ENCODE results near the gene DCST1. TPM values are rescaled to one million over a fixed set of nuclear protein-coding genes. Genes with fewer than 3 reads are reported as not detected.

Gene DCST1
- polyA plus RNA-seq, 4 donors, result 0.10 to 0.56 TPM; not detected in 2

DNA sequence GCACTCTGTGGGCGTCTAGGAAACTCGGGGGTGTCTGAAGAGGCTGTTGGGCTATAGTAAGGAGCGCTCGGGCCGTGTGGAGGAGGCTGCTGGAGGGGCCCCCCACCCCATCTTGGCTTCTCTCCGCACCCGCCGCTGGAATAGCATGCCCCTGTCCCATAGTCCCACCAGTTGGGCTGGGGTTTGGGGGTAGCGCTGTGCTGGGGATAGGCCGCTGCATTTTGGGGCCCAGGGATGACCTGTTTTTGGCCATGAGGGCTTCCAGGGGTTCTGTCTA lies 45.5 kb downstream of the DCST1 start:
- FAIRE-seq (no peak), DNase-seq (no peak)
- 2 to 5% (median 2%) methylated on average over 7 to 10 of the region's 10 CpGs for WGBS, 3 donors
- Histone ChIP-seq H3K4me3 (ENCODE audit: low read depth in 1 of 3, low read length in 3 of 3) (peak overlapping the region; percentile 16 to 56 (median 49)), H3K27me3 (ENCODE audit: control insufficient read depth in 3 of 3, insufficient read depth in 3 of 3, low read length in 3 of 3) (peaks cover 0 to 51% (median 24%) of the 10 kb centered on the region in 3 donors), H3K9me3 (ENCODE audit: control insufficient read depth in 2 of 2, insufficient read depth in 1 of 2, low read depth in 1 of 2, low read length in 1 of 2) (no peaks in the 10 kb centered on the region), H3K27ac (ENCODE audit: low read depth in 1 of 3, low read length in 2 of 3) (no peak overlapping the region), H3K36me3 (ENCODE audit: control insufficient read depth in 3 of 3, insufficient read depth in 2 of 3, low read depth in 1 of 3, low read length in 3 of 3) (no peaks in the 10 kb centered on the region), H3K4me1 (ENCODE audit: control insufficient read depth in 3 of 3, insufficient read depth in 2 of 3, low read depth in 1 of 3, low read length in 2 of 3) (peaks cover 5 to 66% (median 11%) of the 10 kb centered on the region in 3 donors)

DNA sequence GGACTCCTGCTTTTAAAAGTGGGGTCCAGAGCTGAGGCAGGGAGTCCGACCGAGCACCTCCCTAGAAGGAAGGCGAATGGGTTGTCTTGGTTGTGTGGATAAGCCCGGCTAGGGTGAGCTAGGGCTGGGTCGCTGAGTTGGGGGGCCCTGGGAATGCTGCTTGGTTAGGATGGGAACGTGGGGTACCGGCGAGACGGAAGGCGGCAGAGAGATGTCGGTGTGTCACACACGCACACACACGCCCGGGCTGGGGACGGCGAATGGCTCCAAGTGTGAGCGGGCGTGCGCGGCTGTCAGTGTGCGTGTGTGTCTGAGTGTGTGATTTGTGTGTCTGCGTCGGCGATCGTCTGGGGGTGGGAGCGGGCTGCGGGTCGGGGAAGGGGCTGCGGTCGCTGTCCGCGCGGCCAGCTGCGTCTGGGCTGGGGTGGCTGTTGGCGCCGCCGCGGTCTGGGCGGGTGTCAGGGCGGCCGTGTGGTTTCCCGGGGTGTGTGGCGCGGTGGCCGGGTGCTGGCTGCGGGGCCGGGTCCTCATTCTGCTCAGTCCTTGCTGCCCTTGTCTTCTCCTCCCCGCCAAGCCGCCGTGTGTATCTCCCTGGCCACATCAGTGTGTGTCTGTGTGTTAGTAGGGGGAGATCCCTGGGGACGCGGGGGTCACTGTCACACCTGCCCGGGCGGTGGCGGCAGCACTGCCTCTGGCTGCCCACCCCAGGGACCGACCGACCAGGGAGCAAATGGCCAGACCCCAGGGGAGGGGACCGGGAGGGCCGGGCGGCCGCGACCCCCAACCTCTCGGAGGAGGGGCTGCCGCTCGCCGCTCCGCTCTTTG lies 46.1 kb downstream of the DCST1 start:
- Histone ChIP-seq H3K4me1 (ENCODE audit: control insufficient read depth in 3 of 3, insufficient read depth in 2 of 3, low read depth in 1 of 3, low read length in 2 of 3) (peaks cover 5 to 71% (median 11%) of the 10 kb centered on the region in 3 donors), H3K9me3 (ENCODE audit: control insufficient read depth in 2 of 2, insufficient read depth in 1 of 2, low read depth in 1 of 2, low read length in 1 of 2) (no peaks in the 10 kb centered on the region), H3K36me3 (ENCODE audit: control insufficient read depth in 3 of 3, insufficient read depth in 2 of 3, low read depth in 1 of 3, low read length in 3 of 3) (no peaks in the 10 kb centered on the region), H3K27me3 (ENCODE audit: control insufficient read depth in 3 of 3, insufficient read depth in 3 of 3, low read length in 3 of 3) (peaks cover 0 to 53% (median 24%) of the 10 kb centered on the region in 3 donors), H3K4me3 (ENCODE audit: low read depth in 1 of 3, low read length in 3 of 3) (peak overlapping the region; percentile 16 to 56 (median 49)), H3K27ac (ENCODE audit: low read depth in 1 of 3, low read length in 2 of 3) (peak overlapping the region in 1 of 3 donors; percentile 20)
- no peak for FAIRE-seq
- WGBS, 3 donors, result 1 to 4% (median 1%) methylated on average over 41 to 67 of the region's 67 CpGs
- peak in 1 of 2 donors; percentile 55 for DNase-seq

DNA sequence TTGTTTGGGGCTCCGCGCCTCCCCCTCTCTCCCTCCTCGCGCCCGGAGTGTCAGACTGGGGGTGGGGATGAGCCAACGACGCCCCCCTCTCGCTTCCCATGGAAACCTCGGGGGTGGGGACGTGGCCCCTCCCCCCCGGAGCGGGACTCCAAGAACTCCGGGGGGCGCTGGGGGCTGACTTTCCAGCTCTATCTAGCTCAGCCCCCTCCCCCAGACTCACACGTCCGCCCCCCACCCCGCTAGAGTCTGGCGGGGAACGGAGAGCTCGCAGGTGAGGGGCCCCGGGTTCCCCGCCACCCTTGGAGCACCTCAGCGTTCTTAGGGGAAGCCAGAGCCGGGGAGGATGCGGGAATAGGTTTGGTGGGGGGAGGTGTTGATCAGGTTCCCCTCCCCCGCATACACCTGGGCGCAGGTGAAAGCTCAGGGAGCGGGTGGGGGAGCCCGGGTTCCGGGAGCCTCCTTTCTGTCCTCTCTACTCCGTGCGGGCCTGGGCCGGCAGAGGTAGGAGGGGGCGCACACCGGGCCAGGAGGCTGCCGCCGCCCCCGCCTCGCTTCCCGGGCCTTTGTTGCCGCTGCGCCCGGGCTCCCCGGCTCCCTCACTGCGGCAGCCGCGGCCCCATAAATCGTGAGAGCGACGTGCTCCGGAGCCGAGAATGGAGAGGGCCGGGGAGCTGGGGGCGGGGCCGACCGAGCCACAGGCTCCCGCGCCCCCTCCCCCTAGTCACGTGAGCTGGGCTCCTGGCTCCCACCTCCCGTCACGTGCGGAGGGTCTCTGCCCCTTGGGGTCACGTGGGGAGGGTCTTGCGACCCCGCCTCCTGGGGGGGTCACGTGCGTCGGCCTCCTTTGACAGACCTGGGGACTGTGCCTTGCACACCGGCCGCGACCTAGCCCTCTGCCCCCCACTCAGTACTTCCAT lies 46.9 kb downstream of the DCST1 start:
- 1% methylated on average over 45 to 71 of the region's 71 CpGs for WGBS, 3 donors
- DNase-seq, result peak; percentile 27 to 80
- H3K27me3 ChIP-seq (ENCODE audit: control insufficient read depth in 3 of 3, insufficient read depth in 3 of 3, low read length in 3 of 3), result peaks cover 0 to 53% (median 24%) of the 10 kb centered on the region in 3 donors

DNA sequence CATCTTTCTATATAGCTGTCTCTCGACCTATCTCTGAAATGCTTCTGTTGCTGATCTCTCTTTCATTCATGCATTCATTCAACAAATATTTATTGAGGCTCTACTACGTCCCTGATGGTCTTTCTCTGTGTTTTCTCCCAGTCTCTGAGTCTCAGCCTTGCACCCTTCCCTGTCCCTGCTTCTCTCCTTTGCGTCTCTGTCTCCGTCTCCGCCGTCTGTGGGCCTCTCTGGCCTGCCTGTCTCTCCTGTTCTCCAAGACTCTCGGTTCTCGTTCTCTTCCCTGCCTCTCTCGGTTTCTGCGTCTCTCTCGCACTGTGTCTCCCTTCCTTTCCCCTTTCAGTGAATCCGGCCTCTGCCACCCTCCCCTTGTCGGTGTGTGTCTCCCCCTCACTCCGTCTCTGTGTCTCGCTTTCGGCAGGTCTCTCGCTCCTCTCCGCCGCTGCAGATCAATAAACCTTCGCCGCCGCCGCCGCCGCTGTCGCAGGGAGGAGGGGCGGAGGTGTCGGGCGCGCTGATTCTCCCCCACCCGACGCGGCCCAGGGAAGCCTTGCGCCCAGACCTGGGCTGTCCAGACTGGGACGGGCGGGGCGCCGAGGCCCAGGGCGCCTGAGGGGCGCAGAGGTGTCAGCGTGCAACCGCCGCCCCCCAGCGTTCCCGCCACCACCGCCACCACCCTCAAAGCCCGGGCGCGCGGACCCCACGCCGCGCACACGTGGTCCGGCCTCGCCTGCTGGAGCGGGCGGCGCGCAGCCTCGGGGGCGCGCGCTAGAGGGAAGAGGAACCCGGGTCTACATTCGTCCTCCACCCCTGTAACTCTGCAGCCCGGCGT lies 48.1 kb downstream of the DCST1 start:
- 1 to 2% (median 1%) methylated on average over 42 to 68 of the region's 68 CpGs for WGBS, 3 donors
- peaks cover 0 to 6% (median 0%) of the 10 kb centered on the region in 3 donors for H3K36me3 ChIP-seq (ENCODE audit: control insufficient read depth in 3 of 3, insufficient read depth in 2 of 3, low read depth in 1 of 3, low read length in 3 of 3)
- FAIRE-seq (no peak), DNase-seq (peak; percentile 40 to 74)
- H3K9me3 ChIP-seq (ENCODE audit: control insufficient read depth in 2 of 2, insufficient read depth in 1 of 2, low read depth in 1 of 2, low read length in 1 of 2), result no peaks in the 10 kb centered on the region
- H3K27ac ChIP-seq (ENCODE audit: low read depth in 1 of 3, low read length in 2 of 3), result no peak overlapping the region
- H3K4me1 ChIP-seq (ENCODE audit: control insufficient read depth in 3 of 3, insufficient read depth in 2 of 3, low read depth in 1 of 3, low read length in 2 of 3), result peaks cover 7 to 82% (median 11%) of the 10 kb centered on the region in 3 donors
- H3K4me3 ChIP-seq (ENCODE audit: low read depth in 1 of 3, low read length in 3 of 3), result peak overlapping the region in 2 of 3 donors; percentile 24 to 25
- H3K27me3 ChIP-seq (ENCODE audit: control insufficient read depth in 3 of 3, insufficient read depth in 3 of 3, low read length in 3 of 3), result peaks cover 0 to 53% (median 24%) of the 10 kb centered on the region in 3 donors

More for the DNA sequence above, 46.9 kb downstream of the DCST1 start:
- Histone ChIP-seq H3K4me1 (ENCODE audit: control insufficient read depth in 3 of 3, insufficient read depth in 2 of 3, low read depth in 1 of 3, low read length in 2 of 3) (peaks cover 5 to 74% (median 11%) of the 10 kb centered on the region in 3 donors), H3K36me3 (ENCODE audit: control insufficient read depth in 3 of 3, insufficient read depth in 2 of 3, low read depth in 1 of 3, low read length in 3 of 3) (no peaks in the 10 kb centered on the region), H3K27ac (ENCODE audit: low read depth in 1 of 3, low read length in 2 of 3) (peak overlapping the region in 1 of 3 donors; percentile 20), H3K4me3 (ENCODE audit: low read depth in 1 of 3, low read length in 3 of 3) (peak overlapping the region in 2 of 3 donors; percentile 49 to 56), H3K9me3 (ENCODE audit: control insufficient read depth in 2 of 2, insufficient read depth in 1 of 2, low read depth in 1 of 2, low read length in 1 of 2) (no peaks in the 10 kb centered on the region)
- no peak for FAIRE-seq

DNA sequence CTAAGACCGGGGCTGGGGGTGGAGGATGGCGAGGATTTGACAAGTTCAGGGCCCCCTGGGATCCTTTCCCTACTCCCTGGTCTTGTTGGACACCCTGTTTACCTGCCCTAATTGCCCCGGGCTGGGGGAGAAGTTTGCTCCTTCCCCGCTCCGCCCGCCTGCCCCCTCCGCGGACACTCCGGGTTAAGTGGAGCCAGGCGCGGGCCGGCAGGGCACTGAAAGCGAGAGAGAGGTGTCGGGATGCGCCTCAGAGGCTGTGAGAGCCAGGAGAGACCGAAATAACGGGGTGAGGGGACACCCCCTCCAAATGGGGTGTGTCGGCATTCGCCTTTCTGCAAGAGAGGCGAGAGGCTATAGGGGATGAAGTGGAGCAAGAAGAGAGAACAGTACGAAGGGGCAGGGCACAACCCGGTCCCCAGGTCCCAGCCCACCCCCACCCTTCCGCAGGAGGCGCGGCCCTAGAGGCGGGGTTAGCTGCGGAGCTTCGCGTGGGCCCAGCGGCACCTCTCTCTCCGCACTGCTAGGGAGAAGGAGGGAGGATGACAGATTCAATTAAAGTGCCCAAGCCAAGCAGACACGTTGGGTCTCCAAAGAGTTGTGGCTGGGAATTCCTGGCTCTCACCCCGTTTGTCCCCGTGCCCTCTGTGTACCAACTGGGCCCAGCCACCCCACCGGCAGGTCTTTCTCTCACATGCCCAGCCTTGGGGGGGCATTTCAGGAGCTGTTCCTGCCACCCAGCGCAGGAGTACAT lies 48.9 kb downstream of the DCST1 start:
- DNase-seq (peak in 1 of 2 donors; percentile 63), FAIRE-seq (no peak)
- peaks cover 0 to 53% (median 24%) of the 10 kb centered on the region in 3 donors for H3K27me3 ChIP-seq (ENCODE audit: control insufficient read depth in 3 of 3, insufficient read depth in 3 of 3, low read length in 3 of 3)
- peak overlapping the region in 2 of 3 donors; percentile 32 to 66 for H3K27ac ChIP-seq (ENCODE audit: low read depth in 1 of 3, low read length in 2 of 3)
- peaks cover 0 to 11% (median 0%) of the 10 kb centered on the region in 3 donors for H3K36me3 ChIP-seq (ENCODE audit: control insufficient read depth in 3 of 3, insufficient read depth in 2 of 3, low read depth in 1 of 3, low read length in 3 of 3)
- peak overlapping the region in 2 of 3 donors; percentile 24 for H3K4me3 ChIP-seq (ENCODE audit: low read depth in 1 of 3, low read length in 3 of 3)
- 1 to 4% (median 4%) methylated on average over 29 to 36 of the region's 36 CpGs for WGBS, 3 donors
- H3K4me1 ChIP-seq (ENCODE audit: control insufficient read depth in 3 of 3, insufficient read depth in 2 of 3, low read depth in 1 of 3, low read length in 2 of 3), result peaks cover 7 to 76% (median 11%) of the 10 kb centered on the region in 3 donors
- no peaks in the 10 kb centered on the region for H3K9me3 ChIP-seq (ENCODE audit: control insufficient read depth in 2 of 2, insufficient read depth in 1 of 2, low read depth in 1 of 2, low read length in 1 of 2)

DNA sequence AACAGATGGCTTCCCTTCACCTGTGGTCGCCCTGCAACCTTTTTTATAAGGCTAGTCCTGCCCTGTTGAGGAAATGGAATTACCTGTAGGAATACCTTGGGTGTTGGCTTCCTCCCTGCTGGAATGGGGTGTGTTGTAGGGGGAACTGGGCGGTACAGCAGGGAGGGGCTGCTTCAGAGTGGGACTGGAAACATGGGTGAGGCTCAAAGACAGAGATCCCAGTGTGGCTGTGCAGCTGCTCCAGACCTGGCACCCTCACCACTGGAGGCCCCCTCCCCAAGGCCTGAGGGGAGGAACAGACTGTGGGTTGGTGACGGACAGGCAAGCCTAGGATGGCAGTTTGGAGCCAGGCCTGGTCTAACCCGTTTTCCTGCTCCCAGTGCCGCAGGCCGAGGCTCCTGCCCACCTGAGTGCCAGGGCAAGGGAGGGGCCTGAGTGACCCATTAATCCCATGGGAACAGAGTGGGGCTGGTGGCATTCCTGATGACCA lies 49.5 kb downstream of the DCST1 start:
- Histone ChIP-seq H3K27me3 (ENCODE audit: control insufficient read depth in 3 of 3, insufficient read depth in 3 of 3, low read length in 3 of 3) (peaks cover 0 to 53% (median 24%) of the 10 kb centered on the region in 3 donors), H3K27ac (ENCODE audit: low read depth in 1 of 3, low read length in 2 of 3) (peak overlapping the region in 2 of 3 donors; percentile 37 to 66), H3K36me3 (ENCODE audit: control insufficient read depth in 3 of 3, insufficient read depth in 2 of 3, low read depth in 1 of 3, low read length in 3 of 3) (peaks cover 0 to 11% (median 0%) of the 10 kb centered on the region in 3 donors), H3K4me3 (ENCODE audit: low read depth in 1 of 3, low read length in 3 of 3) (no peak overlapping the region), H3K4me1 (ENCODE audit: control insufficient read depth in 3 of 3, insufficient read depth in 2 of 3, low read depth in 1 of 3, low read length in 2 of 3) (peaks cover 7 to 70% (median 11%) of the 10 kb centered on the region in 3 donors), H3K9me3 (ENCODE audit: control insufficient read depth in 2 of 2, insufficient read depth in 1 of 2, low read depth in 1 of 2, low read length in 1 of 2) (no peaks in the 10 kb centered on the region)
- FAIRE-seq (no peak), DNase-seq (peak; percentile 80 to 82)
- WGBS, 3 donors, result 16 to 47% (median 29%) methylated on average over 6 of the region's 6 CpGs
